Middle frontal gyrus (tissue), 1 donor: ENCODE results near the gene EMP2.
A peak's percentile ranks its signal among the peaks of the same experiment; 100 is the strongest.
"Not testable (repeated sequence)": the region's sequence is repeated elsewhere in the genome, so short reads cannot be mapped to it uniquely, and the experiment has no call there.

Experiments used
- DNase-seq: peaks from one replicate; pipeline ENCODE4 v3.0.0-alpha.2; 2015; ENCODE audit warnings: low spot score; ENCODE audit errors: extremely low spot score

EMP2 gene

DNA sequence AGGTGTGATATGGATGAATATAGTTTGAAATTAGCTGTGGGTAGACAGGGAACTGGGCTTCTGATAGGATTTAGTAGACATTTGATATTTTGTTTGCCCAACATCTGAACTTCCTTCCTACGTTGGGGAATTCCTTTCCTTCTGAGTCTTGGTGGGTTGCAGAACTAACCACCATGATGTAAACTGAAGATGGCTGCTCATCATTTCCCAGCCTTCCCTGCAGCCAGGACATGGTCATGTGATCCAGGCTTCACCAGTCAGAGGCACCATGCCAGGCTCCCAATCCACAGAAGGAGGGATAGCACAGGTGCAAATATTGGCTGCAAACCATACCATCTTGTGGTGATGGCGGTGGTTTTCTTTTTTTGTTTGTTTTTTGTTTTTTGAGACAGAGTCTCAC lies 57.4 kb downstream of the EMP2 start:
- no peak for DNase-seq

GRCh38 chr16:10521681-10522274 lies 58.6 kb downstream of the EMP2 start:
- DNase-seq, result peak; percentile 31

GRCh38 chr16:10520869-10521578 lies 59.4 kb downstream of the EMP2 start:
- no peak for DNase-seq

GRCh38 chr16:10519929-10520868 lies 60.2 kb downstream of the EMP2 start:
- DNase-seq, result no peak

GRCh38 chr16:10519297-10519696 lies 61.1 kb downstream of the EMP2 start:
- no peak for DNase-seq

- no peak for DNase-seq
Measured at GRCh38 chr16:10518479-10519041, 61.8 kb downstream of the EMP2 start.

- no peak for DNase-seq
Measured at GRCh38 chr16:10517868-10518267, 62.5 kb downstream of the EMP2 start.

- DNase-seq, result no peak
Measured at GRCh38 chr16:10514369-10515055, 65.9 kb downstream of the EMP2 start.

DNA sequence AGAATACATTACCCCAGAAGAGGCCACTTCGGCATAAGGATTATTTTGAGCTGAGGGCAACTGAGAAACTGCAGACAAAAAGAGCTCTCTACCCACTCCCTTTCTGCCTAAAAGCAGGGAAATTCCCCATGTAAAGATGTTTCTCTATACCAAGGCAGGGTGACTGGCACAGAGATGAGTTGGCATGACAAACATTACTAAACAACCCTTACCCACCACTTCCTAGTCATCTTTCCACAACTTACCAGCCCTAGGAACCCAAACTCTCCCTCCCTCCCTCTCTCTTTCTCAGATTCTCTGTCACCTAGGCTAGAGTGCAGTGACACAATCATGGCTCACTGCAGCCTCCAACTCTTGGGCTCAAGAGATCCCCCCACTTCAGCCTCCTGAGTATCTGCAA lies 68.6 kb downstream of the EMP2 start:
- DNase-seq, result no peak

- no peak for DNase-seq
Measured at GRCh38 chr16:10510279-10510678, 70.1 kb downstream of the EMP2 start.

DNA sequence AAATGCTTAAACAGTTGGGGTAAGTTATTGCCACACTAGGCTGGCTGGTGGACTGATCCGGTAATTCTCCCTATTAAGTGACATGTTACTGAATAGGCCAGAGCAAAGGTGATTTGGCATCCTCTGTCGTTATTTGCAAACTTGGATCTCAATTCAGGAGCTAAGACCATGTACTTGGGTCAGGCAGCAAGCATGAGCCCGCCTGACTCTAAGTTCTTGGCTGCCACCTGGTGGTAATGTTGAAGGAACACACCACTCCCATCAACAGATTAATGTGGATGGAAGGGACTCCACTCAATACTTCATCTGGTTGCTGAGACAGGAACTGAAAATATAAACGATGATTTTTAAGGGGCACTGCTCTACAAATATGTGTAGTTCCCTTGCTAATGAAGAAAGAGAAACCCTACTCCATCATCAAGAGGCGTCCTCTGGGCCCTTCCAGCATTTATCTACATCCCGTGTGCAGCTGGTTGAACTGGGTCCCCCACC lies 70.8 kb downstream of the EMP2 start:
- DNase-seq, result peak; percentile 73

- not testable (repeated sequence) for DNase-seq
Measured at GRCh38 chr16:10505286-10505685, 75.1 kb downstream of the EMP2 start.

GRCh38 chr16:10504404-10504885 lies 76.0 kb downstream of the EMP2 start:
- no peak for DNase-seq

- DNase-seq, result no peak
Measured at GRCh38 chr16:10502776-10503175, 77.6 kb downstream of the EMP2 start.

- no peak for DNase-seq
Measured at GRCh38 chr16:10501016-10501607, 79.3 kb downstream of the EMP2 start.

DNA sequence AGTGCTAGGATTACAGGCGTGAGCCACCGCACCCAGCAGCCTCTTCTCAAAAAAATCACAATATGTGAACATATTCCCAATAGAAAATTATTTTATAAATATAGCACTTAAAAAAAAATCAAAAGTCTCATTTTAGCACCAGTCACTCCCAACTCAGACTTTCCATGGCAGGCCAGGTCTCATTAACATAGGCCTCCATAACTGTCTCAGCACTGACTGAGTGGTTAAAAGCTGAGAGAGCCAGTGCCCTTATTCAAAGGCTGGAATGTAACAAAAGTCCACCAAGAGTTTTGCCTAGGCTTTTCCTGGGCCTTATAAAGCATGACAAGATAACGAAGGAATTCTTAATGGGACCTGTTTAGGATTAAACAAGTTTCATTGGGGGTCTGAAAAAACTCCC lies 79.8 kb downstream of the EMP2 start:
- no peak for DNase-seq

- no peak for DNase-seq
Measured at GRCh38 chr16:10497132-10498101, 83.0 kb downstream of the EMP2 start.

- DNase-seq, result no peak
Measured at GRCh38 chr16:10495031-10495345, 85.4 kb downstream of the EMP2 start.

DNA sequence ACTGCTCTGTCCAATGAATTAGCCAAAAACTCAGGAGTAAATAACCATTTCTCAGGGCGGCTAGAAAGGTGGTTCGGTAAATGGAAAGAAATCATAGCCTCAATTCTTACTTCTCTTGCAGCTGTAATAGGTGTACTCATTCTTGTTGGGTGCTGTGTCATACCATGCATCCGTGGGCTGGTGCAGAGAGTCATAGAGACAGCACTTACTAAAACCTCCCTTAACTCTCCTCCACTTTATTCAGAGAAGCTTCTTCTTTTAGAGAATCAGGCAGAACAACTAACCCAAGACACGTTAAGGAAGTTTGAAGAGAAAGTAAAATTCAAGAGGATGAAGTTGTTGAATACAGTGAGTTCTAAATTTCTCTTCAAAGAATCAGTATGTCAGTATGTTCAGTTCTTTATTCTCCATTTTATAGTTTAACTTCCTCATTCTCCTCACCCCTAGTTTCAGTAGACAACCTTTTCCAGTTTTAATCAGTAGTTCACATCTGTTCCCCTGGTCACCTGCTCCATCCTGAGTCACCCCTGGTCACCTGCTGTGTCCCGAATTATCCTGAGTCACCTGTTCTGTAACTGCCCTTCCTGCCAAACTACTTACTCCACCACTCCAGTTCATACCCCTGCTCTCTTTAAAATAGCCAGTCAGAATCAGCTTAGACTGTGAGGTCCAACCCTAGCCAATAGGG lies 85.9 kb downstream of the EMP2 start:
- DNase-seq, result no peak
